GM21737 (cell line): ENCODE measurements around the gene NEMP2.
"Not testable (repeated sequence)": the region's sequence is repeated elsewhere in the genome, so short reads cannot be mapped to it uniquely, and the experiment has no call there.

Experiments used
- ATAC-seq: cut with Tn5 transposase; IDR thresholded peaks from one replicate; pipeline ENCODE4 v1.9.1; 2021; ENCODE audit warnings: mild to moderate bottlenecking, moderate library complexity; ENCODE audit not compliant: unreplicated experiment

The NEMP2 gene

GRCh38 chr2:190526105-190526750, 8.3 kb downstream of the NEMP2 start:
- no peak for ATAC-seq

GRCh38 chr2:190524928-190525327, 9.6 kb downstream of the NEMP2 start:
- ATAC-seq: no peak

- no peak for ATAC-seq
These were observed 14.4 kb downstream of the NEMP2 start for GRCh38 chr2:190519975-190520767.

- no peak for ATAC-seq
These were observed 17.1 kb downstream of the NEMP2 start for GRCh38 chr2:190517468-190517867.

GRCh38 chr2:190515687-190516086, 18.8 kb downstream of the NEMP2 start:
- ATAC-seq: no peak

- ATAC-seq: no peak
These were observed 19.8 kb downstream of the NEMP2 start for GRCh38 chr2:190514676-190515075.

GRCh38 chr2:190513877-190514276, 20.6 kb downstream of the NEMP2 start:
- ATAC-seq: no peak

GRCh38 chr2:190512539-190513095, 21.9 kb downstream of the NEMP2 start:
- no peak for ATAC-seq

- ATAC-seq: no peak
These were observed 23.4 kb downstream of the NEMP2 start for GRCh38 chr2:190511104-190511503.

- not testable (repeated sequence) for ATAC-seq
These were observed 24.6 kb downstream of the NEMP2 start for GRCh38 chr2:190509895-190510294.

- no peak for ATAC-seq
These were observed 27.4 kb downstream of the NEMP2 start for GRCh38 chr2:190507135-190507534.

- no peak for ATAC-seq
These were observed 27.9 kb downstream of the NEMP2 start for GRCh38 chr2:190506666-190507065.

- no peak for ATAC-seq
These were observed 28.8 kb downstream of the NEMP2 start for GRCh38 chr2:190505696-190506095.

- ATAC-seq: no peak
These were observed 29.6 kb downstream of the NEMP2 start for GRCh38 chr2:190504912-190505311.

GRCh38 chr2:190503088-190503487, 31.4 kb downstream of the NEMP2 start:
- no peak for ATAC-seq

- ATAC-seq: no peak
These were observed 32.7 kb downstream of the NEMP2 start for GRCh38 chr2:190501702-190502407.

GRCh38 chr2:190501231-190501630, 33.3 kb downstream of the NEMP2 start:
- ATAC-seq: no peak

- no peak for ATAC-seq
These were observed 34.4 kb downstream of the NEMP2 start for GRCh38 chr2:190500054-190500502.

- no peak for ATAC-seq
These were observed 35.2 kb downstream of the NEMP2 start for GRCh38 chr2:190499273-190499672.

GRCh38 chr2:190497428-190497827, 37.1 kb downstream of the NEMP2 start:
- no peak for ATAC-seq

GRCh38 chr2:190494600-190495227, 39.8 kb downstream of the NEMP2 start:
- not testable (repeated sequence) for ATAC-seq
